ENCODE measurements around the gene LRCOL1.

DNA sequence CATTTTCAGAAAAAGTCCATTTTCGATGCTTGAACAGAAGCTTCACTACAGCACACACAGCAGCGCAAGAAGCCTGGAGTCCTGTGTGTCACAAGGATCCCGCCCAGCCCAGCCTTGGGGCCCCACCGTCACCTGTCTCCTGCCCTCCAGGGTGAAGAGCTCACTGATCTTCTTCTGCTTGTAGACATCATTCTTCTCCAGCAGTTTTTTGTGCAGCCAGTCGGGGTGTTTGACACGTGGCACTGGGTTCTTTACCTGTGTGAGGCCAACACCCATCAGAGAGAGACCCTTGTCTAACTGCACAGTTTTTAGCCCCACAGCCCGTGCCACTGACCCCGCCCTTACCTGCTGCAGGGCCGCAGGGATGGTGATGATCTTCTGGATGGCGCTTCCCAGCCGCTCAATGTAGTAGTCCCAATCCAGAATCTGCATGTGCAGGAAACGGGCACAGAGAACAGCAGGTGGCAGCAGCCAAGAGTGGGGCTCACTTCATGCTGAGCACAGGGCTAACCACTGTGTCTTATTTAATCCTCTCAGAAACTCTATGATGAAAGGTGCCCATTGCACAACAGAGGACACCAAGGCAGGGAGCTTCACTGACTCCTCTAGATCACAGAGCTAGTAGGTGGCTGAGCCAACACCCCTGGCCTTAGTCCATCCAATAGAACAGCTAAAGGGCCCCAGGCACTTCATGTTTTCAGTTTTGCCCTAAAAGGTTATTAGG, 46.8 kb upstream of the LRCOL1 start:
- TF ChIP-seq, protein P1, sequence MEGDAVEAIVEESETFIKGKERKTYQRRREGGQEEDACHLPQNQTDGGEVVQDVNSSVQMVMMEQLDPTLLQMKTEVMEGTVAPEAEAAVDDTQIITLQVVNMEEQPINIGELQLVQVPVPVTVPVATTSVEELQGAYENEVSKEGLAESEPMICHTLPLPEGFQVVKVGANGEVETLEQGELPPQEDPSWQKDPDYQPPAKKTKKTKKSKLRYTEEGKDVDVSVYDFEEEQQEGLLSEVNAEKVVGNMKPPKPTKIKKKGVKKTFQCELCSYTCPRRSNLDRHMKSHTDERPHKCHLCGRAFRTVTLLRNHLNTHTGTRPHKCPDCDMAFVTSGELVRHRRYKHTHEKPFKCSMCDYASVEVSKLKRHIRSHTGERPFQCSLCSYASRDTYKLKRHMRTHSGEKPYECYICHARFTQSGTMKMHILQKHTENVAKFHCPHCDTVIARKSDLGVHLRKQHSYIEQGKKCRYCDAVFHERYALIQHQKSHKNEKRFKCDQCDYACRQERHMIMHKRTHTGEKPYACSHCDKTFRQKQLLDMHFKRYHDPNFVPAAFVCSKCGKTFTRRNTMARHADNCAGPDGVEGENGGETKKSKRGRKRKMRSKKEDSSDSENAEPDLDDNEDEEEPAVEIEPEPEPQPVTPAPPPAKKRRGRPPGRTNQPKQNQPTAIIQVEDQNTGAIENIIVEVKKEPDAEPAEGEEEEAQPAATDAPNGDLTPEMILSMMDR (IDR thresholded peaks at IDR 0.05), result no peak
- no peak for TF ChIP-seq POLR2A (IDR thresholded peaks at IDR 0.05)
